K562 (cell line): ENCODE measurements around the gene NMNAT3. TPM values are rescaled to one million over a fixed set of nuclear protein-coding genes. Genes with fewer than 3 reads are reported as not detected.

Source experiments
- ATAC-seq: fragments of 200-7000 bp; cut with Tn5 transposase; 3 replicates; pipeline ENCODE4 v1.9.1; 2020; ENCODE audit warnings: moderate library complexity
- BruUV-seq: library from RNA; stranded (reverse); fragments of 400-500 nt; replicated peaks from 2 replicates; lab custom pipeline; 2021; lab: Mats Ljungman, UMichigan
- CTCF ChIA-PET: fragments of 300-600 bp; formaldehyde crosslinking; extraction: SDS; loops from one replicate; lab custom pipeline; 2021; ENCODE audit warnings: low intra/inter-chr PET ratio; lab: Yijun Ruan, JAX
- POLR2A ChIA-PET: fragments of 300-600, 350-650 bp; sonication (Branson Sonifier 250); formaldehyde crosslinking; extraction: SDS; loops from one replicate; lab custom pipeline; 2021; ENCODE audit warnings: antibody characterized with exemption, inconsistent platforms; lab: Yijun Ruan, JAX
- DNase-seq, 4 experiments: peaks; one replicate each; pipeline versions ENCODE4 v3.0.0 to v3.0.0-alpha.2; 2011 to 2018; ENCODE audit warnings: low spot score in 3 of 4, mixed read lengths in 3 of 4; ENCODE audit errors: extremely low read depth in 1 of 4
- FAIRE-seq: peaks from 2 replicates; lab custom pipeline; 2011; peaks lifted over from hg19 to GRCh38; lab: Jason Lieb, UNC
- H2AFZ ChIP-seq: 2 replicates; pipeline ENCODE4 v1.6.0; 2011; ENCODE audit warnings: low read depth, low read length, control low read depth, inconsistent platforms
- H3K27ac ChIP-seq: fragments of 200-600 bp; 3 replicates; pipeline ENCODE4 v1.8.0; 2011; ENCODE audit warnings: low read depth, mild to moderate bottlenecking, control low read depth, inconsistent platforms, low read length, moderate library complexity, mixed read lengths; ENCODE audit errors: extremely low read depth
- H3K27me3 ChIP-seq, 2 experiments: fragments of 300-600 bp in 1 of 2; 2 replicates in 1 of 2; 3 replicates in 1 of 2; pipeline versions ENCODE4 v1.6.0 to v1.8.0; 2011; ENCODE audit warnings: inconsistent platforms in 2 of 2, low read length in 2 of 2, mild to moderate bottlenecking in 1 of 2, mixed read lengths in 1 of 2, moderate library complexity in 1 of 2; ENCODE audit not compliant: control insufficient read depth in 2 of 2, insufficient read depth in 2 of 2
- H3K36me3 ChIP-seq: fragments of 300-600 bp; 3 replicates; pipeline ENCODE4 v1.8.0; 2011; ENCODE audit warnings: mild to moderate bottlenecking, low read length, inconsistent platforms; ENCODE audit not compliant: control insufficient read depth, insufficient read depth
- H3K4me1 ChIP-seq, 2 experiments: fragments of 200-600 bp in 1 of 2; replicated peaks in 1 of 2; 2 replicates in 1 of 2; 3 replicates in 1 of 2; pipeline versions ENCODE4 v1.5.1 to v1.8.0; 2011; ENCODE audit warnings: inconsistent platforms in 2 of 2, low read length in 2 of 2, mild to moderate bottlenecking in 1 of 2, mixed read lengths in 1 of 2, moderate library complexity in 1 of 2; ENCODE audit not compliant: control insufficient read depth in 2 of 2, insufficient read depth in 2 of 2
- H3K4me2 ChIP-seq: 2 replicates; pipeline ENCODE4 v1.6.1; 2011; ENCODE audit warnings: low read length, control low read depth, inconsistent platforms, mixed read lengths; ENCODE audit not compliant: insufficient read depth
- H3K4me3 ChIP-seq: fragments of 200-600 bp; sonication (generic), shearing (Covaris generic); 2 replicates; pipeline ENCODE4 v1.5.1; 2016; ENCODE audit warnings: control low read depth, inconsistent platforms
- H3K79me2 ChIP-seq: fragments of 200-600 bp; 3 replicates; pipeline ENCODE4 v1.8.0; 2011; ENCODE audit warnings: low read length, inconsistent platforms; ENCODE audit not compliant: control insufficient read depth, insufficient read depth
- H3K9ac ChIP-seq, 2 experiments: 2 replicates each; pipeline versions ENCODE4 v1.6.0 to v1.6.1; 2011; ENCODE audit warnings: low read depth in 2 of 2, low read length in 2 of 2, control low read depth in 1 of 2, inconsistent platforms in 1 of 2, mild to moderate bottlenecking in 1 of 2, mixed read lengths in 1 of 2; ENCODE audit not compliant: insufficient read depth in 1 of 2
- H3K9me1 ChIP-seq: one replicate; pipeline ENCODE4 v1.6.0; 2011; ENCODE audit warnings: inconsistent platforms, mild to moderate bottlenecking, low read length, moderate library complexity; ENCODE audit not compliant: control insufficient read depth, insufficient read depth
- H3K9me3 ChIP-seq: replicated peaks from 2 replicates; pipeline ENCODE4 v1.5.1; 2011; ENCODE audit warnings: low read depth, low read length, inconsistent platforms; ENCODE audit not compliant: control insufficient read depth, insufficient read depth
- H4K20me1 ChIP-seq: replicated peaks from 2 replicates; pipeline ENCODE4 v1.6.1; 2011; ENCODE audit warnings: low read length, inconsistent platforms, mixed read lengths; ENCODE audit not compliant: control insufficient read depth, insufficient read depth
- ASH1L ChIP-seq: fragments of 450-650 bp; IDR thresholded peaks from 2 replicates; pipeline ENCODE4 v1.6.1; 2018; ENCODE audit warnings: borderline replicate concordance, mild to moderate bottlenecking, low read depth; ENCODE audit not compliant: partially characterized antibody
- CTCF ChIP-seq, 3 experiments: IDR thresholded peaks in 2 of 3; conservative IDR thresholded peaks in 1 of 3; 2 replicates each; pipeline ENCODE4 v1.5.1; 2011 to 2012; ENCODE audit warnings: low read length in 3 of 3, mild to moderate bottlenecking in 3 of 3, control low read depth in 2 of 3, improper control_type of control experiment in 1 of 3, inconsistent platforms in 1 of 3, low read depth in 1 of 3, mixed read lengths in 1 of 3, moderate library complexity in 1 of 3; ENCODE audit not compliant: insufficient read depth in 2 of 3
- DMBX1 ChIP-seq: fragments of 250-450 bp; sonication (Bioruptor Pico); IDR thresholded peaks from 2 replicates; pipeline ENCODE4 v1.8.0; 2022; ENCODE audit warnings: inconsistent platforms, mild to moderate bottlenecking, moderate library complexity, borderline replicate concordance
- HNRNPK ChIP-seq: fragments of 200-400 bp; formaldehyde crosslinking; IDR thresholded peaks from one replicate; pipeline ENCODE4 v1.6.1; 2018; ENCODE audit warnings: mild to moderate bottlenecking, low read depth, low read length; ENCODE audit not compliant: poor library complexity, severe bottlenecking
- ILF3 ChIP-seq: fragments of 450-650 bp; IDR thresholded peaks from 2 replicates; pipeline ENCODE4 v1.6.1; 2018; ENCODE audit warnings: antibody characterized with exemption, mild to moderate bottlenecking, moderate library complexity, borderline replicate concordance
- LEF1 ChIP-seq: fragments of 450-650 bp; IDR thresholded peaks from 2 replicates; pipeline ENCODE4 v1.6.1; 2016; ENCODE audit warnings: mild to moderate bottlenecking
- MAFG ChIP-seq: fragments of 450-650 bp; conservative IDR thresholded peaks from 2 replicates; pipeline ENCODE4 v1.6.1; 2016; ENCODE audit warnings: missing genetic modification characterization, missing compliant biosample characterization
- NCOR1 ChIP-seq: fragments of 450-650 bp; IDR thresholded peaks from 2 replicates; pipeline ENCODE4 v1.6.1; 2016; ENCODE audit warnings: mild to moderate bottlenecking, moderate library complexity
- SMAD4 ChIP-seq: fragments of 250-450 bp; sonication (Bioruptor Pico); conservative IDR thresholded peaks from 2 replicates; pipeline ENCODE4 v1.8.0; 2021; ENCODE audit warnings: inconsistent platforms, mild to moderate bottlenecking, moderate library complexity
- TSC22D4 ChIP-seq: fragments of 450-650 bp; IDR thresholded peaks from 2 replicates; pipeline ENCODE4 v1.6.1; 2016; ENCODE audit warnings: missing genetic modification characterization, missing biosample characterization, control low read depth
- ZKSCAN8 ChIP-seq: fragments of 200-800 bp; sonication (Bioruptor generic); IDR thresholded peaks from 2 replicates; pipeline ENCODE4 v1.6.1; 2016; ENCODE audit warnings: missing genetic modification characterization, missing compliant biosample characterization
- WGBS: fragments of 100-300 bp; shearing (Covaris generic); methylation state at CpG from one replicate; pipeline ENCODE4 v1.1.6; 2016; ENCODE audit warnings: low coverage, mixed read lengths; ENCODE audit not compliant: insufficient coverage; ENCODE audit errors: missing lambda C conversion rate; 5-methylcytosine and 5-hydroxymethylcytosine counted together
- in situ Hi-C: fragments of 300-500 bp; cut with MboI; formaldehyde crosslinking; loops from 4 replicates; pipeline ENCODE4 v1.15.0; 2018; ENCODE audit warnings: inconsistent platforms, mixed read lengths
- intact Hi-C: fragments of 100-400 bp; cut with micrococcal nuclease; formaldehyde crosslinking; loops from 2 replicates; pipeline ENCODE4 v1.14.2; 2022
- polyA plus RNA-seq, 8 experiments: library from polyadenylated mRNA; depleted of rRNA in 4 of 8; stranded (reverse) in 5 of 8; unstranded in 3 of 8; fragments of >200 nt; fragmentation: Nextera tagmentation in 2 of 8; fragmentation: Illumina TruSeq in 1 of 8; extraction: Ambion mirVana in 2 of 8; extraction: Trizol in 1 of 8; gene quantifications; 2 replicates each; pipeline versions ENCODE4 v1.2.1 to v1.2.3, GENCODE V29; 2011 to 2014; ENCODE audit warnings: inconsistent platforms in 1 of 8, missing spikeins in 1 of 8
- total RNA-seq, 7 experiments: library from RNA; depleted of rRNA in 6 of 7; stranded (reverse); fragments of >200 nt in 6 of 7; fragmentation: Illumina TruSeq in 2 of 7; extraction: Trizol in 2 of 7; gene quantifications; 2 replicates each; pipeline versions ENCODE4 v1.2.1 to v1.2.3, GENCODE V29; 2011 to 2021; ENCODE audit warnings: low replicate concordance in 1 of 7
- TF ChIP-seq, protein P1 (sequence below): sonication (generic); IDR thresholded peaks from 2 replicates; pipeline ENCODE4 v1.6.1; 2016
- TF ChIP-seq, protein P2 (sequence below): fragments of 250-450 bp; sonication (Bioruptor Pico); IDR thresholded peaks from 2 replicates; pipeline ENCODE4 v1.5.0; 2020; ENCODE audit warnings: mild to moderate bottlenecking, borderline replicate concordance

The NMNAT3 gene
- total and polyA plus RNA-seq, 9 of the 15 experiments (the other 6 are each of a cell fraction or from before 2014, with no cell fraction given) = 2.3 to 12.5 (median 6.6) TPM

GRCh38 chr3:139695007-139695406, 17.2 kb upstream of the NMNAT3 start (continued):
- TF ChIP-seq, protein P1, sequence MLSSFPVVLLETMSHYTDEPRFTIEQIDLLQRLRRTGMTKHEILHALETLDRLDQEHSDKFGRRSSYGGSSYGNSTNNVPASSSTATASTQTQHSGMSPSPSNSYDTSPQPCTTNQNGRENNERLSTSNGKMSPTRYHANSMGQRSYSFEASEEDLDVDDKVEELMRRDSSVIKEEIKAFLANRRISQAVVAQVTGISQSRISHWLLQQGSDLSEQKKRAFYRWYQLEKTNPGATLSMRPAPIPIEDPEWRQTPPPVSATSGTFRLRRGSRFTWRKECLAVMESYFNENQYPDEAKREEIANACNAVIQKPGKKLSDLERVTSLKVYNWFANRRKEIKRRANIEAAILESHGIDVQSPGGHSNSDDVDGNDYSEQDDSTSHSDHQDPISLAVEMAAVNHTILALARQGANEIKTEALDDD = no peak
- no peak for TF ChIP-seq ILF3
- TF ChIP-seq, all 486 proteins: peak for 0

DNA sequence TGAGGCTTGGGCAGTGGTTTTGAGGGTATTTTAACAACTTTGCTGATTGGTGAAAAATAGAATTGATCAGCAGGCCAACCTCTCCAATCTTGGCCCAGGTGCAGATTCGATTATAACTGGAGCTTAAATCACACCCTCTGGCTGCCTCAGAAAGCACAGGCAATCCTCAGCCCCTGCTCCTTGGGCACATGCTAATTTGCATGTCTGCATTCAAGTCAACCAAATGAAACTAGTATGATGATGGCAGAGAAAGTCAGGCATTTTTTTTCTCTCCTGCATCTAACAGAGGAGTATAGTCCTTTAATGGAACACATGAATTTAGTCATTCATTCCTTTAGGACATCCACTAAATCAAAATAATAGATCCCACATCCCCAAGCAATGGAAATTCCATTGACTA, 16.8 kb upstream of the NMNAT3 start:
- WGBS = 0% methylated on average over 1 of the region's 1 CpG
- no peak for TF ChIP-seq CTCF (IDR thresholded peaks at IDR 0.05 in 2 of 3, conservative IDR thresholded peaks at IDR 0.05 in 1 of 3; ENCODE audit: insufficient read depth in 2 of 3, low read depth in 1 of 3, low read length in 3 of 3)
- no peak for TF ChIP-seq LEF1
- TF ChIP-seq HNRNPK = no peak
- TF ChIP-seq ZKSCAN8 (CRISPR knock-in tag) = no peak
- TF ChIP-seq NCOR1 = no peak
- TF ChIP-seq SMAD4 (CRISPR knock-in tag) = no peak
- no peak for TF ChIP-seq TSC22D4 (tag)
- no peak for TF ChIP-seq ASH1L
- TF ChIP-seq, protein P2, sequence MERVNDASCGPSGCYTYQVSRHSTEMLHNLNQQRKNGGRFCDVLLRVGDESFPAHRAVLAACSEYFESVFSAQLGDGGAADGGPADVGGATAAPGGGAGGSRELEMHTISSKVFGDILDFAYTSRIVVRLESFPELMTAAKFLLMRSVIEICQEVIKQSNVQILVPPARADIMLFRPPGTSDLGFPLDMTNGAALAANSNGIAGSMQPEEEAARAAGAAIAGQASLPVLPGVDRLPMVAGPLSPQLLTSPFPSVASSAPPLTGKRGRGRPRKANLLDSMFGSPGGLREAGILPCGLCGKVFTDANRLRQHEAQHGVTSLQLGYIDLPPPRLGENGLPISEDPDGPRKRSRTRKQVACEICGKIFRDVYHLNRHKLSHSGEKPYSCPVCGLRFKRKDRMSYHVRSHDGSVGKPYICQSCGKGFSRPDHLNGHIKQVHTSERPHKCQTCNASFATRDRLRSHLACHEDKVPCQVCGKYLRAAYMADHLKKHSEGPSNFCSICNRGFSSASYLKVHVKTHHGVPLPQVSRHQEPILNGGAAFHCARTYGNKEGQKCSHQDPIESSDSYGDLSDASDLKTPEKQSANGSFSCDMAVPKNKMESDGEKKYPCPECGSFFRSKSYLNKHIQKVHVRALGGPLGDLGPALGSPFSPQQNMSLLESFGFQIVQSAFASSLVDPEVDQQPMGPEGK = no peak
- TF ChIP-seq MAFG (tag) = no peak
- no peak for TF ChIP-seq DMBX1
- CTCF ChIA-PET = no interaction called here

More for the DNA sequence above, 16.8 kb upstream of the NMNAT3 start:
- H3K27me3 ChIP-seq = no peaks in the 10 kb centered on the region; a peak in 1 of 5 replicates
- in situ Hi-C loops (no loop called here), intact Hi-C loops (no loop called here)
- no peak overlapping the region for H3K4me3 ChIP-seq
- no peak overlapping the region for H2AFZ ChIP-seq
- BruUV-seq = no TSS peak
- H3K9me3 ChIP-seq = no peaks in the 10 kb centered on the region
- no peaks in the 10 kb centered on the region for H3K79me2 ChIP-seq
- POLR2A ChIA-PET = no interaction called here
- no peak for ATAC-seq
- H3K9me1 ChIP-seq = no peaks in the 10 kb centered on the region
- H3K27ac ChIP-seq = no peak overlapping the region
- FAIRE-seq = no peak
- no peaks in the 10 kb centered on the region for H4K20me1 ChIP-seq
- no peak for DNase-seq
- no peaks in the 10 kb centered on the region for H3K4me1 ChIP-seq
- no peaks in the 10 kb centered on the region for H3K36me3 ChIP-seq
- no peak overlapping the region for H3K9ac ChIP-seq
- no peak overlapping the region for H3K4me2 ChIP-seq
